HG02938 (cell line): Measurements from ENCODE around the gene ABLIM1.

Source experiments
- ATAC-seq: cut with Tn5 transposase; IDR thresholded peaks from one replicate; pipeline ENCODE4 v1.9.1; 2021; ENCODE audit warnings: mild to moderate bottlenecking, moderate library complexity; ENCODE audit not compliant: unreplicated experiment

ABLIM1 gene

DNA sequence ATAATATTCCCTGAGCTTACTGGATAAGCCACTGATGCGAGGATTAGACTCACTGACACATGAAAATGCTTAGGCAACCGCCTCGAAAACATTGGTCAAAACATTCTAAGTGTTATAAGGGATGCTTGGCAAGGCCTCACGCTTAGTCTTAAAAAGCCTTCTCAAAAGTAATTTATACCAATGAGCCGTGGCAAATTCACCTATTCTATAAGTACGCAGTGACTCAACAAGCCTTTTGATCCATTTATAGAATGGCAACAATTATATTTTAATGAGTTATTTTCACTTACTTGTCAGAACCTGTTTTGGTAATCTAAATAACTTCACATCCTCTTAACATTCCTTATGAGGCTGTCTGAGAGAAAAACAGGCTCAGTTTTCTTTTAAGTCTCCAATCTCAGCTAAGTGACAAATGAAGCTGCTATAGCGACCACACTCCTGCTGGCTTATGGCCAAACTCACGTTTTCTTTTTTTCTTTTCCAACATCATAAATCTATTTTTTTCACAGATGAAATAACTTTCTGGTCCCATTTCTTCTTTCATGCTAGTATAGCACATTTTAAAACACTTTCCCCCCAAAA is 132.6 kb downstream of the ABLIM1 start:
- no peak for ATAC-seq

- no peak for ATAC-seq
Observed at GRCh38 chr10:114523876-114524275, 134.2 kb downstream of the ABLIM1 start.

GRCh38 chr10:114521255-114521654 is 136.8 kb downstream of the ABLIM1 start:
- ATAC-seq, result no peak

DNA sequence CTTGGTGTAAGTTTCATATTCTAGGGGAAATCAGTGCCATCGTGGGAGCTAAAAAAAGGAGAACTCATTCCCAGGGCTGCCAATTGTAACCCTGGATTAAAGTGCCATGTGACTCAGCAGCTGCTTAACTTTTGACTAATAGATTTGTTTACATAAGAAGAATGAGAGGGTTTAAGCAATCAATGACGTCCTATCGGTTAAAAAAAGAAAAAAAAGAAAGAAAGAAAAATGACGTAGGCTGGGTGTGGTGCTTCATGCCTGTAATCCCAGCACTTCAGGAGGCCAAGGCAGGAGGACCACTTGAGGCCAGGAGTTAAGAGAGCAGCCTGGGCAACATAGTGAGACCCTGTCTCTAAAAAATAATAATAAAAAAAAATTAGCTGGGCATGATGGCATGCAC is 137.6 kb downstream of the ABLIM1 start:
- no peak for ATAC-seq

GRCh38 chr10:114519756-114520293 is 138.2 kb downstream of the ABLIM1 start:
- ATAC-seq, result no peak

DNA sequence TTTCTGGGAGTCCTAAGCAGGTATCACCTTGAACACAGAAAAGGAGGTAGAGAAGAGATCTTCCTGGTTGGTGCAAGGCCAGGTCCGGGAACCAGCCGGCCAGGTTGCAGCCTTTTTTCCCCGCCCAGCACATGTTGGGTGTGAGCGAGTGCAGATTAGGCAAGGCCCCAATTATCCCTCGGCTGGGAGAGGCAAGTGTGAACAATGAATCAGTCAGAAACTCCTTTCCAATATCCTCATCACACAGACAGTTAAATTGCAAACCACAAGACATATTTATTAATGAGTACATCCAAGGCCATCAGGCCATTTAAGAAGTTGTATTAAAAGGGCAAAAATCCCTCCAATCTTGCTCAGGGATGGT is 138.8 kb downstream of the ABLIM1 start:
- ATAC-seq, result no peak

- no peak for ATAC-seq
Observed at GRCh38 chr10:114518401-114519305, 139.4 kb downstream of the ABLIM1 start.

DNA sequence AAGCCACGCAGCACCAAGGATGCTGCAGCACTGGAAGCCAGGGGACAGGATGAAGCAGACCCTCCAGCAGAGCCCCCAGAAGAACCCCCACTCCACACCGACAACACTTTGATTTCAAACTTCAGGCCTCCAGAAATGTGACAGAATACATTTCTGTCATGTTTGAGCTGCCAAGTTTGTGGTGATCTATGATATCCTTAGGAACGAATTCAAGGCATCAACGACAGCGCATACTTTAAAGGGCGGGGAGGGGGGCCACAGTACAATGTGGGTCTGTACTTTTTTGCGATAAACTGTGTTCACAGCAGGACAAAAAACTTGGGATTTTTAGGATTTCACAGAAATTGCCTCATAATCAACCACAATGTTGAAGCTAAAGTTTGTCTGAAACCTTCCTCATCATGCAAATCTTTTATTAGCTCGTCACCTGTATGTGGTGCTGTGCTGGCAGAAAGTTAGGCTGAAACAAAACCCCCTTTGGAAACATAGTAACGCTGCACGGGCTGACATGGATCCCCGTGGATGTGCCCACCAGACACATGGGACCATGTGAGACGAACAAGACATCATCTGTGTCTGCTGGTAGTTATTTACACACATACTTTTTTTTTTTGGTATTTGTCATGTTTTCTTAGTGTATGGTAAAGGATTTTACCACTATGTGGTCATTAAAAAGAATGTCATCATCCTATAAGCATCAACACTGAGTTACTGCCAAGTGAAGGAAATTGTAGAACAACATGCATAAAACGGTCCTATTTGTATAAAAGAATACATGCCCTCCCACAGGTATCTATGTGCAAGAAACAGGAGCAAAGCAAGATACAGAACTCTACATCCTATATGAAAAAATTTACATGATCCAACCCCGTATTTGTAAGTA is 140.5 kb downstream of the ABLIM1 start:
- ATAC-seq, result no peak

- ATAC-seq, result no peak
Observed at GRCh38 chr10:114516356-114516755, 141.7 kb downstream of the ABLIM1 start.

- ATAC-seq, result no peak
Observed at GRCh38 chr10:114515298-114515914, 142.7 kb downstream of the ABLIM1 start.

DNA sequence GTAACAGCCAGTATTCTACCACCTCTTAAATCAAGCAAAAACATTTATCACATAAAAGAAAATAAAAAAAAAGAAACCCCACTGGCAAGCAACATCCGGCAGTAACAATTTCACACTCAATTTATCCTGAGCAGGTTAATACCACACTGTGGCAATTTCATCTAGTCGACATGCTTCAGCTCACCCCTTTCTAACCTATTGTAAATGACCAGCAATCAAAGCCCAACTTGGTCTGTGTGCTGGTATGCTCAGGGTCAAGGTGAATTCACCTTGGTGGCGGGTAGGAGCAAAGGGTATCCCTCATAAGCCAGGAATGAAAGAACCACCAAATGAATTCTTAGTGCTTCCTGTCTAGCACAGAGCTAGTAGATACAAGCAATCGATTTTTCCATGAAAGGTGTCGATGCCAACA is 144.7 kb downstream of the ABLIM1 start:
- no peak for ATAC-seq

DNA sequence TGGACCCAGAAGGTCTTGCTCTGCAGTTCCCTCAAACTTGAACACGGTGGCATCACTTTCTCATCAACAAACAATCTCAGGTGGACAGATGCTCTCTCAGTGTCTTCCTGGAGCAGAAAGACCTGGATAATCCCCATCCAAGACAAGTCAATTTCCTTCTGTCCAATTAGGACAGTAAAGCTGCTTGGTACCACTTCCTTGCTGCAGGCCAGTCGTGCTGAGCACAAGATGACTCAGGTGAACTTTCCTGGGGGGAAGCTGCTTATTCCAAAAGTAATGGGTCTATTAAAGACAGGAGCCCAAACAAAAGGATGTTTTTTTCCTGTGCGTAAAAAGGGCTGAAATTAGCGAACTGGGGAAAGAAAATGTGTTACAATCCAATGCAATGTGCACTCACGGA is 146.2 kb downstream of the ABLIM1 start:
- ATAC-seq, result no peak

GRCh38 chr10:114508376-114508775 is 149.7 kb downstream of the ABLIM1 start:
- no peak for ATAC-seq

GRCh38 chr10:114507449-114507848 is 150.6 kb downstream of the ABLIM1 start:
- no peak for ATAC-seq

- no peak for ATAC-seq
Observed at GRCh38 chr10:114506871-114507385, 151.1 kb downstream of the ABLIM1 start.

- no peak for ATAC-seq
Observed at GRCh38 chr10:114504769-114505579, 153.1 kb downstream of the ABLIM1 start.

GRCh38 chr10:114502074-114502473 is 156.0 kb downstream of the ABLIM1 start:
- ATAC-seq, result no peak

DNA sequence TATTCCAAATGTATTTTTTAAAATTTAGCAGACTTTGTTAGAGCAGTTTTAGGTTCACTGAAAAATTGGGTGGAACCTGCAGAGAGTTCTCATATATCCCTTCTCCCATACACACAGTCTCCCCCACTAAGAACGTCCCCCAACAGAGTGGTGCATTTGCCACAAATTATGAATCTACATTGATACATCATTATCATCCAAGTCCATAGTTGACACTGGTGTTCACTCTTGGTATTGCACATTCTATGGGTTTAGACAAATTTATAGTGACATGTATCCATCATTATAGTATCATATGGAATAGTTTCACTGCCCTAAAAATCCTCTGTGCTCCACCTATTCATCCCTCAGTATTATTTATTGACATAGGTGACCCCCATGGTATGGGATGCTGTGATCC is 156.4 kb downstream of the ABLIM1 start:
- no peak for ATAC-seq

DNA sequence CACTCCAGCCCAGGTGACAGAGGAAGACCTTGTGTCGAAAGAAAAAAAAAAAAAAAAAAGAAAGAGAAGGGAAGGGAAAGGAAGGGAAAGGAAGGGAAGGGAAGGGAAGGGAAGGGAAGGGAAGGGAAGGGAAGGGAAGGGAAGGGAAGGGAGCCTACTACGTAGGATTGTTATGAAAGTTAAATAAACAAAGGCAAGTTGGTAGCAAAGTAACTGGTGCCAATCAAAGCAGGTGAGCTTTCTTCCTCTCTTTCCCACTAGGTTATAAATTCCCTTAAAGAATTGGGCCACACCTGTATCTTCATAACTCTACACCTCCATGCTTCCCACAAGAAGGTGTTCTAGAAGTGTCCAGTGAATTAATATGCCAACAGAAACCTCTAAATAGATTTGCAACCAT is 157.4 kb downstream of the ABLIM1 start:
- ATAC-seq, result no peak
